ENCODE measurements around the gene ABLIM3.

GRCh38 chr5:149153193-149153750 is 12.0 kb downstream of the ABLIM3 start:
- TF ChIP-seq EZH2 (IDR thresholded peaks at IDR 0.05; ENCODE audit: insufficient read depth, low read length) (no peak), CTCF (IDR thresholded peaks at IDR 0.05; ENCODE audit: insufficient read depth, low read depth, low read length) (no peak)
